Measurements from ENCODE around the gene TNS2. TPM values are rescaled to one million over a fixed set of nuclear protein-coding genes. Genes with fewer than 3 reads are reported as not detected.

The TNS2 gene
- total and polyA plus RNA-seq, 2 experiments from 2014 or later = 1.8 to 6.9 TPM

- TF ChIP-seq ZNF462 (CRISPR knock-in tag; IDR thresholded peaks at IDR 0.05) (no peak), EZH2 (IDR thresholded peaks at IDR 0.05; ENCODE audit: low read depth, unreplicated experiment) (no peak), ZNF331 (CRISPR knock-in tag; IDR thresholded peaks at IDR 0.05; ENCODE audit: low read depth) (no peak), CTCF (conservative IDR thresholded peaks at IDR 0.05; ENCODE audit: low read depth in 2 of 2) (no peak), ZNF114 (CRISPR knock-in tag; IDR thresholded peaks at IDR 0.05) (no peak), EZH2phosphoT487 (IDR thresholded peaks at IDR 0.05; ENCODE audit: unreplicated experiment) (no peak), ETS1 (IDR thresholded peaks at IDR 0.05) (no peak), JUNB (IDR thresholded peaks at IDR 0.05; ENCODE audit: unreplicated experiment) (no peak)
Measured at GRCh38 chr12:53063708-53064612, 14.1 kb downstream of the TNS2 start (continued).

All from GM23338 (cell line).